HG03175 (cell line): ENCODE data around the gene DZIP3.
"Not testable (repeated sequence)": the region's sequence is repeated elsewhere in the genome, so short reads cannot be mapped to it uniquely, and the experiment has no call there.

Source experiments
- ATAC-seq: cut with Tn5 transposase; IDR thresholded peaks from one replicate; pipeline ENCODE4 v1.9.1; 2021; ENCODE audit warnings: mild to moderate bottlenecking, moderate library complexity; ENCODE audit not compliant: unreplicated experiment

Gene DZIP3

DNA sequence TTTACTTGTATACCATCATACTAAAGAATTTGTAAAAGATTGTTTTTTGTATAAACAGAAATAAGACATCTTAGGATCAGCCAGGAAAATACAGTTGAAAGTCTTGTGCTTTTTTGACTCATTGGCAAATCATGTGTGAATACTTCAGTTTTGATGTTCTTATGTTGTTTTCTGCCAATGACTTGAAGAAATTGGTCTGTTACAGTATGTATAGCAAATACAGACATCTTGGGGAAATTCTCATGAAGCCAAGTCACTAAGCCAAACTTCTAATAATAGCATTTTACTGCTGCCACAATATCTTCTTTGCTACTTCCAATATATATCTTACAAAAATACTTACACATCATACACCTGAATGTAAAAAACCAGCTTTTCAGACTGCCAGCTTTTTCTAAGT lies 83.2 kb downstream of the DZIP3 start:
- no peak for ATAC-seq

DNA sequence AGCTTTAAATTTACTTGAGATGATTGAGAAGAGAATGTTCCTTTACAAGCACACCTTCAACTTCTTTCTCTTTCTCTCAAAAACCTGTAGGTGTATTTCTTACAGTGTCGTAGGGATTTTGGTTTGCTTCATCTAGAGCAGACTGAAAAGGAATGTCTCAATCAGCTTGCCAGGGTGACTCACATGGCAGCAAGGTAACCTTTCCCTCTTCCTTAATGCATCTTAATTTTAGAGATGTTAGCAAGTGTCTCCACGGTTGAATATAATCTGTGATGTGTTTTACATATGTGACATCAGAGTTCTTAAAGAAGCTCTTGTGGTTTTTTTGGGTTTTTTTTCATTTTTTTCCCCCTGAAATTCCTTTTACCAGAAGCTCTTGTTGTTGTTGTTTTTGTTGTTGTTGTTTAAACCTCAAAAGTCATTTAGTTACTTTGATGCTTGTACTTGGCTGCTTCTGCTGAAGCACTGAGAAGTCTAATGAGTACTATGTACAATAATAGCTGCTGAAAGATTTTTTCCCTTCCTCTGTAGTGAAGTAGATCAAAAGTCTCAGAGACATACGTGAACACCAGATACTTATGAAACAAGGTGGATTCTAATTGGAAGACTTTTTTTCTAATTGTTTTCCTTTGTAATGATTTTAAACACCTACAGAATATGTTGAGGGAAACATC lies 84.6 kb downstream of the DZIP3 start:
- ATAC-seq: no peak

DNA sequence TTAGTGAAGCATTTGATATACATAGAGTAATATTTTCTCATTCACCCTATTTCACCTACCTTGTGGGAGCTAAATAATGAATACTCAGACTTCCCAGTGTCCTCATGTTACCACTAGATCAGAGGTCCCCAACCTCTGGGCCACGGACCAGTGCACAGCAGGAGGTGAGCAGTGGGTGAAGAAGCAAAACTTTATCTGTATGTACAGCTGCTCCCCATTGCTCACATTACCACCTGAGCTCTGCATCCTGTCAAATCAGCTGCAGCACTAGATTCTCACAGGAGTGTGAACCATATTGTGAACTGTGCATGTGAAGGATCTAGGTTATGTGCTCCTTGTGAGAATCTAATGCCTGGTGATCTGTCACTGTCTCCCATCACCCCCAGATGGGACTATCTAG lies 88.3 kb downstream of the DZIP3 start:
- no peak for ATAC-seq

DNA sequence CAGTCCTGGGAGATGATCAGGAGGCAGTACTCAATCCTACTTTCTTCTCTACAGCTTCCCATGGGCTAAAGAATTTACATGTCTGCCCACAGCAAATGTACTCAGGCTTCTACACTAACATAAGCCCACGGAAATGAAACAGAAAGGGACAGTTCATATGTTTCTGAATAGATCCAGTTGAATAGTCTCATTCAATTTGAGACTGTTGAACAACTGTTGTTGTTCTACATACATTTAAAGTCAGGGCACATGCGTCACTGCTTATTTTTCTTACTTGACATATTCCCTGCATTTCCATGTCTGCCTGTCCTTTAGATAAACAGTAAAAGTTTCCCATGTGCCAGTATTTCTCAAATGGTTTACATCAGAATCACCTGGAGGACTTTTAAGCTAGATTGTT lies 102.8 kb downstream of the DZIP3 start:
- not testable (repeated sequence) for ATAC-seq

DNA sequence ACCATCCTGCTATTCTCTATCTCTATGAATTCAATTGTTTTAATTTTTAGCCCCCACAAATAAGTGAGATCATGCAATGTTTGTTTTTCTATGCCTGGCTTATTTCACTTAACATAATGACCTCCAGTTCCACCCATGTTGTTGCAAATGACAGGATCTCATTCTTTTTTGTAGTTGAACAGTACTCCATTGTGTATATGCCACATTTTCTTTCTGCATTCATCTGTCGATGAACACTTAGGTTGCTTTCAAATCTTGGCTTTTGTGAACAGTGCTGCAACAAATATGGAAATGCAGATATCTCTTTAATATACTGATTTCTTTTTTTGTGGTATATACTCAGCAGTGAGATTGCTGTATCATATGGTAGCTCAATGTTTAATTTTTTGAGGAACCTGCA lies 108.9 kb downstream of the DZIP3 start:
- ATAC-seq: no peak

DNA sequence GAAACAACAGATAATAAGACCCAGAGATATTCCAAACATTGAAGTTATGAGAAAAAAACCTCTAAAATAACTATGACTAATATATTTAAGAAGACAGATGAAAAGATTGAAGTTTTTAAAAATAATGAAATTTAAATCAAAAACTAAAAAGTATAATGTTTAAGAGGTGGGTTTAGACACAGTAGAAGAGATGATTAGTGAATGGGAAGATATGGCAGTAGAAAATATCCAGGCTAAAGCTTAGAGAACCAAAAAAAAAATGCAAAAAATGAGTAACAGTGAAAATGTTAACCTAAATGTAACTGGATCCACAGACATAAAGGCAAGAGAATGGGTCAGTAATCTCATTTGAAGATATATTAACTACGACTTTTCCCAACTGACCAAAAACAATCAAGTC lies 115.5 kb downstream of the DZIP3 start:
- no peak for ATAC-seq

DNA sequence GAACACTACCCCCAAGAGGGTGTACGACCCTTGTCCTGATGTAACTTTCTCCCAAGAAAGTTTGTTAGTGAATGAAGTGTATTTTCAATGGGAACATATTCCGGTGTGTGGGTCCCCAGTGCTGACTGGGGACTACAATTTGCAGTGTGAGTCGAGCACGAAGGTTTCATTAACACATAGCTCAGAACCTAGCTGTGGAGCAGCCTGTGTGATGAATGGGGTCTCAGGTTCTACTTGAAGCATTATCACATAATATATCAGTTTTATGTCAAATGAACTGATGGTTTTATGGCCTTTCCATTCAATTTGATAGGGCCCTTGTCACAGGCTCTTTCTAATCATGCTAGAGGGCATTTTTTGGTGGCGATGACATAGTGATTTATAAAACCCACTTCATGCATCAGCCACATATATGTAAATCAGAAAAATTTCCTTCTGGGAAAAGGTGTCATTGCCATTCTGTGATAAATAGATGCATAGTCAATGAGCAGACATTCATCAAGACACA lies 123.5 kb downstream of the DZIP3 start:
- ATAC-seq: no peak

DNA sequence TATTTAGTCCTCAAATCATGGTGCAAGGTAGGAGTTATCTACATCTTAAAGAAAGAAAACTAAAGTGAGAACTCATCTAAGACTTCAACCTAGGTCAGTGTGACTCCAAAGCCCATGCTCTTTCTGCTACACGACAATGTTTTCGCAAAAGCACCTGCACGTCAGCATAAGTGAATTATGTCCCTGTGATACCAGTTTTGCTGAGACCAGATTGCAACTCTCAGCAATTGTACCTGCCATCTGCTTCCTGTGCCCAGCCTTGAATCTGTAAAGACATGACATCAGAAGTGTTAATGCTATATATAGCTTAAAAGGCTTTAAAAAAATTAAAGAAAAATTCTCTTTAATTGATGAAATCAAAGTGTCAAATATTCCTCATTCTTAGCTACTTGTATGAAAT lies 124.3 kb downstream of the DZIP3 start:
- ATAC-seq: no peak

DNA sequence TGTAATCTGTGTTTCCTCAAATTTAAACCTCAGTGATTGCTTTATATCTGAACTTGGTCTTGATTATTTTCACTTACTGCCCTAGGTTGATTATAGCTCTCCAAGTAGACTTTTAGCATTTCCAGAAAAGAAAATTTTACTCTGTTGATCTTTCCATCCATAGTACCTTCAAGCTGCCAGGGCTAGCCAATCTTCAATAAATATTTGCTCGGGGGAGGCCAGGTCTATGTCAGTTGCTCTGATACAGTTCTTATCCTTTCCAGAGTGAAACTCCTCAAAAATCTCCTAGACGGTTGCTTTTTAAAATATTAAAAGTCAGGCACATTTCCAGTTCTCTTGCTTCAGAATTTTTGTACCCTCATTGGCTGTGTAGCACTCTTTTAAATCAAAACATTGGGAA lies 128.9 kb downstream of the DZIP3 start:
- ATAC-seq: no peak

DNA sequence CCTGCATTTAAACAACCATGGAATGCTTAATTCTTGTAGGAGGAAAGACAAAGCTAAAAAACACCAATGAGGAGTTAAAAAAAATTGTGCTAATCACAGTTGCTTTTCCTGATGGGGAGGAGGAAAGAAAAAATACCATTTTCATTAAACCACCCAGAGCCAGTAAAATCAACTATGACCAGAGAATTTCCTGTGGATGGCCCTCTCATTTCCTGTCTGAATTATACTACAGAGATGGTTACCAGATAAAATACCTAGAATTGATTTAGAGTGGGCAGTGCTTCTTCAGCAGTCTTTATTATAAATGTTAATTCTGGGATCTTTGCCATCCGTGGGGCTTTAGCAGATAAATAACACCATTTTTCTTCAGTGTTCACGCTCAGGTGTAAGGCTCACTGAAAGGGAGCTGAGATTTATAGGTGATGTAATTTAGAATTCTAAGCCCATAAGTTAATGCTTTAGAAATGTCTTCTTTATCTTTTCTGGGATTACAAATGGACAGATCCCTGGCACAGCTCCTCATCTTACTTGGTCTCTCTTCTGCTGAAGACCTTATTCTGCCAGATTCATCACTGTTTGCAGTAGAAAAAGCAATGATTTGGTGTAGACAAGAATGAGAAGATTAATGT lies 129.8 kb downstream of the DZIP3 start:
- no peak for ATAC-seq

DNA sequence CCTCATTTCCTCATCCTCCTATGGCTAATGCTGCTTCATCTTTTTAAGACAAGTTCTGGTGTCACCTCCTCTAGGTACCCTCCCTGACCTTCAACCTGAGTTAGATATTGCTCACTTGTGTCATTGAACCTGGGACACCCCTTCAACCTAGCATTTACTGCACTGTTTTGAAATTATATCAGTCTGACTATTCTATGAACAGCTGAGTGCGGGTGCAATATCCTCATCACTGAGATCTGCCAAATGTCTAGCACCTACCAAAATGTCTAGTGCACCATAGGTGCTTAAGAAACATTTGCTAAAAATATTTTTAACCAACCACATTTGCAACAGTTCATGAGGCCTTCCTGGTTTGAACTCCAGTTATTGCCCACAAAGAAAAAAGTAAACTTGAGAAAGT lies 133.2 kb downstream of the DZIP3 start:
- ATAC-seq: no peak

DNA sequence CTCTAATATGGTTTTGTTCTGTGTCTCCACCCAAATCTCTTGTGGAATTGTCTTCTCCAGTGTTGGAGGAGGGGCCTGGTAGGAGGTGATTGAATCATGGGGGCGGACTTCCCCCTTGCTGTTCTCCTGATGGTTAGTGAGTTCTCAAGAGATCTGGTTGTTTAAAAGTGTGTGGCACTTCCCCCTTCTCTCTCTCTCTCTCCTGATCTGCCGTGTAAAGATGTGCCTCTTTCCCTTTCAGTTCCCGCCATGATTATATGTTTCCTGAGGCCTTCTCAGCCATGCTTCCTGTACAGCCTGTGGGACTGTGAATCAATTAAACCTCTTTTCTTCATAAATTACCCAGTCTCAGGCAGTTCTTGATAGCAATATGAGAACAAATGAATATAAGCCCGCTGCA lies 134.6 kb downstream of the DZIP3 start:
- no peak for ATAC-seq

DNA sequence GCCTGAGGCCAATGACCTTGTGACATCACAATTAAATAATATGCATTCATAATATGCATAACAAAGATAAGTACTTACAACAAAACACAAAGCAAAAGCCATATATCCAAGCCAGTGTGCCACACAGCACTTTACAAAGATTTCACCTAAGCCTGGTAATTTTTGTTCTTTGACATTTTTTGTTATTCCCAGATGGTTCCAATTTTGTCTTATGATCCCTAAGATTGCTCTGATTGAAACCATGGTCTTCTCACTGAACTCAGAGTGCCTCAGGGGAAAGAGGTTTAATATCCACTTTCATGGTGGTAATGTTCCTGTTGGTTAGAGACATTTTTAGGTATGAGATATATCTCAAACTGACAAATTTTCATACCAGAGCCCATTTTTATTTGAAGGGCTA lies 138.6 kb downstream of the DZIP3 start:
- no peak for ATAC-seq

DNA sequence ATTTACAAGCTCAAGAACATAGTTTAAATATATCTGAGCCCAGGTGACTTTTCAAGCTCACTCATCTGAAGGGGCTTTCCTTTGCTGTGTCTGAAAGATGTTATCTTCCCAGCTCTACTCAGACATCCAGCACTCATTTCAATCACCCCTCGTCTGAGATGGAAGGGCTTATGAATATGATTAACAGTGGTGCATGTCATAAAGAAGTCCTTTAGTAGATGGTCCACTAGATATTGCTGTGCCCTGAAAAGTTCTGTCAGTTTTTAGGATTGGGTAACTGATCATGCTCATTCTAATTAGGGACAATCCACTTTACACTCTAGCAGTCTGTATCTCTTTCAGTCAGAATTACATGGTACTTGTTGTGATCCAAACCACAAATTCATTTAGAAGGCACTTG lies 139.4 kb downstream of the DZIP3 start:
- no peak for ATAC-seq

DNA sequence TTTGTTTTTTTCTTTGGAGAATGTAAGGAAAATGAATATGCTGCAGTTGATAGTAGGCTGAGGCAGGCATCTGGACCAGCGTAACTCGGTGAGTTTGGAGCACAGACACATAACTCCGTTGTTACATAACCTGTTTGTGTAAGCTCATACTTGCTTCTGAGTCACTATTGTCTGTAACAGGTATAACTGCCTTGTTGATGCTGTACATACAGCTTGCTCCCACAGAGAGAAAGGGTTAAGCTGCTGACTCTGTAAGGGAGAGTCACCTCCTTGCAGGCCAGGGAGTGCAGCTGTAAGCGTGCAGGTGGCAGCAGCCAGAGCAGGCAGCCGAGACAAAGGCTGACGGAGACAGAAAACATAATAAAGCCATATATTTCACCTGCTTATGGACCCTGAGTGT lies 147.3 kb downstream of the DZIP3 start:
- no peak for ATAC-seq

DNA sequence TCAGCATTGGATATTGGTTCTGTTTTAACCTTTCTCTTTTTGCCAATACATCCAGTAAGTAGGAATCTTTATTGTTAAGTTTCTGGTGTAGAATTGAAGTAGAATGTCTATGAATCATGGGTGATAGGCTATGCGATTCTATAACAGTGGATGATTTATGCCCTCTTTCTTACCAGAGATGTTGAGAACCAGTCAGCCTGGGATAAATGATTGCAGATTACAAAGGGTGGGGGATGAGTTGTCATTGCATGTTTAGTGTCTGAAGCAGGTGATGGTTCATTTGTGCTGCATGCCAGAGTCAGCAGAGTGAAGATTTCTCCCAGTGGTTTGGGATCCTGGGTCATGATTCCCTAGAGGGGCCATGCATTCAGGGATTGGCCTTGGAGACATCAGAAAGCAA lies 153.4 kb downstream of the DZIP3 start:
- no peak for ATAC-seq
